Activated naive CD4-positive, alpha-beta T cell treated with Interleukin-2 at 50 U/mL for 16 hours (primary cell): ENCODE results near the gene NFKBIZ.
A peak's percentile ranks its signal among the peaks of the same experiment; 100 is the strongest.

Experiments used
- DNase-seq: peaks from one replicate; pipeline ENCODE4 v3.0.0-alpha.2; 2020

The NFKBIZ gene

GRCh38 chr3:101848754-101849713 lies at the start of gene NFKBIZ:
NFKBIZ (plus strand) TSS chr3:101849514; CDS start chr3:101849629, 115 bp downstream.
- DNase-seq, result peak; percentile 95

- DNase-seq, result no peak
These were observed 48.1 kb upstream of the NFKBIZ start for GRCh38 chr3:101801174-101801573.

GRCh38 chr3:101802179-101802578 lies 47.1 kb upstream of the NFKBIZ start:
- no peak for DNase-seq

- DNase-seq, result peak; percentile 42
These were observed 46.0 kb upstream of the NFKBIZ start for GRCh38 chr3:101803173-101803782.

- DNase-seq, result no peak
These were observed 45.4 kb upstream of the NFKBIZ start for GRCh38 chr3:101803939-101804338.

- DNase-seq, result no peak
These were observed 42.8 kb upstream of the NFKBIZ start for GRCh38 chr3:101806491-101806890.

GRCh38 chr3:101807888-101808287 lies 41.4 kb upstream of the NFKBIZ start:
- no peak for DNase-seq

GRCh38 chr3:101809178-101810021 lies 39.9 kb upstream of the NFKBIZ start:
- DNase-seq, result peak; percentile 29

- no peak for DNase-seq
These were observed 39.3 kb upstream of the NFKBIZ start for GRCh38 chr3:101810022-101810418.

- no peak for DNase-seq
These were observed 37.4 kb upstream of the NFKBIZ start for GRCh38 chr3:101811875-101812274.

GRCh38 chr3:101812895-101813294 lies 36.4 kb upstream of the NFKBIZ start:
- DNase-seq, result no peak

GRCh38 chr3:101813817-101814440 lies 35.4 kb upstream of the NFKBIZ start:
- DNase-seq, result no peak

- DNase-seq, result no peak
These were observed 34.5 kb upstream of the NFKBIZ start for GRCh38 chr3:101814835-101815234.

GRCh38 chr3:101816215-101817149 lies 32.8 kb upstream of the NFKBIZ start:
- DNase-seq, result no peak

- no peak for DNase-seq
These were observed 31.3 kb upstream of the NFKBIZ start for GRCh38 chr3:101817992-101818391.

- no peak for DNase-seq
These were observed 29.6 kb upstream of the NFKBIZ start for GRCh38 chr3:101819649-101820206.

GRCh38 chr3:101821503-101821902 lies 27.8 kb upstream of the NFKBIZ start:
- no peak for DNase-seq

- DNase-seq, result no peak
These were observed 25.8 kb upstream of the NFKBIZ start for GRCh38 chr3:101823525-101823924.

- DNase-seq, result no peak
These were observed 24.6 kb upstream of the NFKBIZ start for GRCh38 chr3:101824702-101825101.

GRCh38 chr3:101825904-101826445 lies 23.3 kb upstream of the NFKBIZ start:
- no peak for DNase-seq
